Measurements from ENCODE around the gene MEIOSIN. TPM values are rescaled to one million over a fixed set of nuclear protein-coding genes. Genes with fewer than 3 reads are reported as not detected.

Gene MEIOSIN
- total and polyA plus RNA-seq, 2 donors (not counting 1 experiment from before 2014, with no cell fraction given) = not detected

GRCh38 chr19:45745606-45746005 is 12.4 kb downstream of the MEIOSIN start:
- H3K79me2 ChIP-seq (ENCODE audit: control insufficient read depth, insufficient read depth, low read length) = no peaks in the 10 kb centered on the region
- H3K9me3 ChIP-seq (ENCODE audit: control extremely low read depth in 1 of 3, control insufficient read depth in 2 of 3, insufficient read depth in 1 of 3, low read length in 2 of 3) = no peaks in the 10 kb centered on the region
- no peaks in the 10 kb centered on the region for H3K9me3 Mint-ChIP-seq (ENCODE audit: insufficient read depth)
- H3K36me3 ChIP-seq (replicated peaks in 1 of 2; ENCODE audit: control extremely low read depth in 1 of 2, control insufficient read depth in 1 of 2, extremely low read depth in 1 of 2, insufficient read depth in 2 of 2, low read length in 1 of 2) = no peaks in the 10 kb centered on the region
- no peaks in the 10 kb centered on the region for H3K4me1 ChIP-seq (ENCODE audit: control insufficient read depth in 2 of 2, insufficient read depth in 2 of 2, low read length in 2 of 2)
- ChIA-PET POLR2A (no interaction called here), CTCF (no interaction called here)
- ATAC-seq (ENCODE audit: low read depth) (no peak), DNase-seq (no peak)
- intact Hi-C loops (cut with micrococcal nuclease) = no loop called here
- no peak overlapping the region for H3K4me3 Mint-ChIP-seq
- H3K27me3 Mint-ChIP-seq = peaks cover 14% of the 10 kb centered on the region
- no peak overlapping the region for H3K9ac ChIP-seq (ENCODE audit: low read length)
- no peak overlapping the region for H3K27ac ChIP-seq (ENCODE audit: low read length in 2 of 2)
- H4K20me1 ChIP-seq (ENCODE audit: control insufficient read depth, insufficient read depth, low read length, poor library complexity, severe bottlenecking) = no peaks in the 10 kb centered on the region
- H3K4me3 ChIP-seq (ENCODE audit: control extremely low read depth in 1 of 5, extremely low read depth in 1 of 5, insufficient read depth in 1 of 5, low read depth in 2 of 5, low read length in 4 of 5) = no peak overlapping the region
- H3K27me3 ChIP-seq (replicated peaks in 1 of 4; ENCODE audit: control extremely low read depth in 1 of 4, control insufficient read depth in 3 of 4, insufficient read depth in 4 of 4, low read length in 3 of 4) = peaks cover 0 to 8% (median 2%) of the 10 kb centered on the region in 4 experiments
- no peak overlapping the region for H3K4me2 ChIP-seq (replicated peaks; ENCODE audit: low read depth, low read length, poor library complexity, severe bottlenecking)
- no peak overlapping the region for H3K27ac Mint-ChIP-seq
- H3K4me1 Mint-ChIP-seq = no peaks in the 10 kb centered on the region
- TF ChIP-seq EZH2 (IDR thresholded peaks at IDR 0.05; ENCODE audit: borderline replicate concordance, insufficient read depth, low read depth, low read length, poor library complexity, severe bottlenecking) = no peak
- TF ChIP-seq, protein P1, sequence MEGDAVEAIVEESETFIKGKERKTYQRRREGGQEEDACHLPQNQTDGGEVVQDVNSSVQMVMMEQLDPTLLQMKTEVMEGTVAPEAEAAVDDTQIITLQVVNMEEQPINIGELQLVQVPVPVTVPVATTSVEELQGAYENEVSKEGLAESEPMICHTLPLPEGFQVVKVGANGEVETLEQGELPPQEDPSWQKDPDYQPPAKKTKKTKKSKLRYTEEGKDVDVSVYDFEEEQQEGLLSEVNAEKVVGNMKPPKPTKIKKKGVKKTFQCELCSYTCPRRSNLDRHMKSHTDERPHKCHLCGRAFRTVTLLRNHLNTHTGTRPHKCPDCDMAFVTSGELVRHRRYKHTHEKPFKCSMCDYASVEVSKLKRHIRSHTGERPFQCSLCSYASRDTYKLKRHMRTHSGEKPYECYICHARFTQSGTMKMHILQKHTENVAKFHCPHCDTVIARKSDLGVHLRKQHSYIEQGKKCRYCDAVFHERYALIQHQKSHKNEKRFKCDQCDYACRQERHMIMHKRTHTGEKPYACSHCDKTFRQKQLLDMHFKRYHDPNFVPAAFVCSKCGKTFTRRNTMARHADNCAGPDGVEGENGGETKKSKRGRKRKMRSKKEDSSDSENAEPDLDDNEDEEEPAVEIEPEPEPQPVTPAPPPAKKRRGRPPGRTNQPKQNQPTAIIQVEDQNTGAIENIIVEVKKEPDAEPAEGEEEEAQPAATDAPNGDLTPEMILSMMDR (IDR thresholded peaks at IDR 0.05) = no peak
- H2AFZ ChIP-seq (ENCODE audit: insufficient read depth, low read depth, low read length, poor library complexity, severe bottlenecking) = no peak overlapping the region
- 98% methylated on average over 5 of the region's 6 CpGs for WGBS (ENCODE audit: insufficient coverage)

DNA sequence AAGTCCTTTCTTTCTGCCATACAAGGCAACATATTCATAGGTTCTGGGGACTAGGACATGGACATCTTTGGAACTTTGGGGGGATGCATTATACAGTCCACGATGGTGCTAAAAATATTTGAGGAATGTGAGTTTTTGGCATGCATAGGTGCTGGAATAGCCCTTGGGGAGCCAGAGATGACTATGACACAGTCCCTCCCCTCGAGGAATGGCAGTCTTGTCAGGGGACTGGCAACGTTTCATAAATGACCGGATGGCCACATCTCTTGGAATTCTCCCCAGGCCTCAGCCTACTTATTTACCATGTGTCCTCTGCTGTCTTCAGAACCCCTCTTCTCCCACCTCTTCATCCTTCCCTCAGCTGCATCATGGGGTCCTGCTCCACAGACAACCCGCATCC is 13.6 kb downstream of the MEIOSIN start:
- Mint-ChIP-seq H3K4me3 (no peak overlapping the region), H3K27ac (no peak overlapping the region), H3K4me1 (no peaks in the 10 kb centered on the region), H3K9me3 (ENCODE audit: insufficient read depth) (no peaks in the 10 kb centered on the region), H3K27me3 (peaks cover 17% of the 10 kb centered on the region)
- H2AFZ ChIP-seq (ENCODE audit: insufficient read depth, low read depth, low read length, poor library complexity, severe bottlenecking) = no peak overlapping the region
- ATAC-seq (ENCODE audit: low read depth) (no peak), DNase-seq (no peak)
- H3K27ac ChIP-seq (ENCODE audit: low read length in 2 of 2) = no peak overlapping the region
- no peak overlapping the region for H3K4me2 ChIP-seq (replicated peaks; ENCODE audit: low read depth, low read length, poor library complexity, severe bottlenecking)
- H3K4me1 ChIP-seq (ENCODE audit: control insufficient read depth in 2 of 2, insufficient read depth in 2 of 2, low read length in 2 of 2) = no peaks in the 10 kb centered on the region
- H3K36me3 ChIP-seq (replicated peaks in 1 of 2; ENCODE audit: control extremely low read depth in 1 of 2, control insufficient read depth in 1 of 2, extremely low read depth in 1 of 2, insufficient read depth in 2 of 2, low read length in 1 of 2) = no peaks in the 10 kb centered on the region
- POLR2A ChIA-PET = no interaction called here
- H3K27me3 ChIP-seq (replicated peaks in 1 of 4; ENCODE audit: control extremely low read depth in 1 of 4, control insufficient read depth in 3 of 4, insufficient read depth in 4 of 4, low read length in 3 of 4) = peaks cover 0 to 8% (median 2%) of the 10 kb centered on the region in 4 experiments
- H4K20me1 ChIP-seq (ENCODE audit: control insufficient read depth, insufficient read depth, low read length, poor library complexity, severe bottlenecking) = no peaks in the 10 kb centered on the region
- CTCF ChIA-PET = no interaction called here
- no peaks in the 10 kb centered on the region for H3K9me3 ChIP-seq (ENCODE audit: control extremely low read depth in 1 of 3, control insufficient read depth in 2 of 3, insufficient read depth in 1 of 3, low read length in 2 of 3)
- H3K4me3 ChIP-seq (ENCODE audit: control extremely low read depth in 1 of 5, extremely low read depth in 1 of 5, insufficient read depth in 1 of 5, low read depth in 2 of 5, low read length in 4 of 5) = no peak overlapping the region
- no peaks in the 10 kb centered on the region for H3K79me2 ChIP-seq (ENCODE audit: control insufficient read depth, insufficient read depth, low read length)
- TF ChIP-seq EZH2 (IDR thresholded peaks at IDR 0.05; ENCODE audit: borderline replicate concordance, insufficient read depth, low read depth, low read length, poor library complexity, severe bottlenecking) = no peak
- TF ChIP-seq, protein P1 (IDR thresholded peaks at IDR 0.05) = no peak
- H3K9ac ChIP-seq (ENCODE audit: low read length) = no peak overlapping the region
- 88% methylated on average over 5 of the region's 5 CpGs for WGBS (ENCODE audit: insufficient coverage)
- intact Hi-C loops (cut with micrococcal nuclease) = no loop called here

All from B cell (primary cell).